Uterus (tissue), 4 donors: ENCODE measurements around the gene BTBD16. TPM values are rescaled to one million over a fixed set of nuclear protein-coding genes. Genes with fewer than 3 reads are reported as not detected.

Experiments used
- DNase-seq, 2 donors: peaks; one replicate each; pipeline ENCODE4 v3.0.0-alpha.2; 2019 to 2020
- H3K27ac ChIP-seq, 2 donors: fragments of 200-600 bp; sonication (generic); 1 replicate in 1 of 2; 2 replicates in 1 of 2; pipeline ENCODE4 v1.5.1; 2016 to 2018
- H3K27me3 ChIP-seq, 2 donors: fragments of 200-600 bp; sonication (generic); one replicate each; pipeline ENCODE4 v1.5.1; 2018 to 2019; ENCODE audit warnings: control low read depth in 1 of 2
- H3K36me3 ChIP-seq, 2 donors: fragments of 200-600 bp; sonication (generic); one replicate each; pipeline ENCODE4 v1.5.1; 2019; ENCODE audit warnings: control low read depth in 1 of 2
- H3K4me1 ChIP-seq, 2 donors: fragments of 200-600 bp; sonication (generic); one replicate each; pipeline ENCODE4 v1.5.1; 2018 to 2019; ENCODE audit warnings: control low read depth in 1 of 2
- H3K4me3 ChIP-seq, 2 donors: fragments of 200-600 bp; sonication (generic); 1 replicate in 1 of 2; 2 replicates in 1 of 2; pipeline ENCODE4 v1.5.1; 2018 to 2019; ENCODE audit warnings: mild to moderate bottlenecking in 1 of 2
- H3K9me3 ChIP-seq, 2 donors: fragments of 200-600 bp; sonication (generic); one replicate each; pipeline ENCODE4 v1.5.1; 2019; ENCODE audit warnings: control low read depth in 1 of 2
- POLR2A ChIP-seq, 2 donors: fragments of 450-650 bp; IDR thresholded peaks; one replicate each; pipeline ENCODE4 v1.6.1; 2016; ENCODE audit warnings: antibody characterized with exemption in 2 of 2, mild to moderate bottlenecking in 1 of 2, moderate library complexity in 1 of 2
- intact Hi-C: fragments of 100-400 bp; cut with DNase I; formaldehyde crosslinking; loops from one replicate; pipeline ENCODE4 v1.15.1; 2023; ENCODE audit warnings: low total_unique reads
- total RNA-seq, 4 donors: library from RNA; depleted of rRNA in 3 of 4; stranded (reverse); fragments of >200 nt in 3 of 4; gene quantifications; one replicate each; pipeline versions ENCODE4 v1.1.0 to v1.2.4, GENCODE V29; 2014 to 2023
- TF ChIP-seq, protein P1 (sequence below), 4 experiments: fragments of 200-600 bp in 2 of 4; fragments of 450-650 bp in 2 of 4; sonication (generic) in 2 of 4; IDR thresholded peaks; one replicate each; pipeline ENCODE4 v1.5.1; 2016 to 2019; ENCODE audit warnings: antibody characterized with exemption in 4 of 4, mild to moderate bottlenecking in 2 of 4, moderate library complexity in 1 of 4
- donor health status: DM: yes; HTN: yes; CAD: no.

Gene BTBD16
- total RNA-seq, 4 donors from 2014 or later = 0.14 to 0.46 TPM; not detected in 2

DNA sequence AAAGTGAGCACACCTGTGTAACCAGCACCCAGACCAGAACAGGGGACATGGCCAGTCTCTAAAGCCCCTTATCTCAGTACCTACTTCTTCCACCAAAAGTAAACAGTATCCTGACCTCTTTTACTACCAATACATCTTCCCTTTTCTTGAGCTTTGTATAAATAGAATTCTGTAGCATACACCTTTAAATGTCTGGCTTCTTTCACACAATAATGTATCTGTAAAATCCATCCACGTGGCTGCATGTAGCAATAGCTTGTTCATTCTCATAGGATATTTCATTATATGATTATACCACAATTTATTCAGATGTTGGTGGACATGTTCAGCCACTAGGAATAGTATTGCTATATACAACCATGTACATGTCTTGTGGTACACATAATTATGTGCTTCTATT is 40.6 kb downstream of the BTBD16 start:
- H3K27me3 ChIP-seq = no peaks in the 10 kb centered on the region
- intact Hi-C loops = no loop called here
- H3K4me3 ChIP-seq = no peak overlapping the region
- peaks cover 0 to 6% of the 10 kb centered on the region in 2 donors for H3K4me1 ChIP-seq
- TF ChIP-seq POLR2A (IDR thresholded peaks at IDR 0.05) = no peak
- TF ChIP-seq, protein P1, sequence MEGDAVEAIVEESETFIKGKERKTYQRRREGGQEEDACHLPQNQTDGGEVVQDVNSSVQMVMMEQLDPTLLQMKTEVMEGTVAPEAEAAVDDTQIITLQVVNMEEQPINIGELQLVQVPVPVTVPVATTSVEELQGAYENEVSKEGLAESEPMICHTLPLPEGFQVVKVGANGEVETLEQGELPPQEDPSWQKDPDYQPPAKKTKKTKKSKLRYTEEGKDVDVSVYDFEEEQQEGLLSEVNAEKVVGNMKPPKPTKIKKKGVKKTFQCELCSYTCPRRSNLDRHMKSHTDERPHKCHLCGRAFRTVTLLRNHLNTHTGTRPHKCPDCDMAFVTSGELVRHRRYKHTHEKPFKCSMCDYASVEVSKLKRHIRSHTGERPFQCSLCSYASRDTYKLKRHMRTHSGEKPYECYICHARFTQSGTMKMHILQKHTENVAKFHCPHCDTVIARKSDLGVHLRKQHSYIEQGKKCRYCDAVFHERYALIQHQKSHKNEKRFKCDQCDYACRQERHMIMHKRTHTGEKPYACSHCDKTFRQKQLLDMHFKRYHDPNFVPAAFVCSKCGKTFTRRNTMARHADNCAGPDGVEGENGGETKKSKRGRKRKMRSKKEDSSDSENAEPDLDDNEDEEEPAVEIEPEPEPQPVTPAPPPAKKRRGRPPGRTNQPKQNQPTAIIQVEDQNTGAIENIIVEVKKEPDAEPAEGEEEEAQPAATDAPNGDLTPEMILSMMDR (IDR thresholded peaks at IDR 0.05) = no peak
- no peaks in the 10 kb centered on the region for H3K9me3 ChIP-seq
- no peak for DNase-seq
- H3K36me3 ChIP-seq = no peaks in the 10 kb centered on the region
- H3K27ac ChIP-seq = peak overlapping the region in 1 of 2 donors; percentile 9

DNA sequence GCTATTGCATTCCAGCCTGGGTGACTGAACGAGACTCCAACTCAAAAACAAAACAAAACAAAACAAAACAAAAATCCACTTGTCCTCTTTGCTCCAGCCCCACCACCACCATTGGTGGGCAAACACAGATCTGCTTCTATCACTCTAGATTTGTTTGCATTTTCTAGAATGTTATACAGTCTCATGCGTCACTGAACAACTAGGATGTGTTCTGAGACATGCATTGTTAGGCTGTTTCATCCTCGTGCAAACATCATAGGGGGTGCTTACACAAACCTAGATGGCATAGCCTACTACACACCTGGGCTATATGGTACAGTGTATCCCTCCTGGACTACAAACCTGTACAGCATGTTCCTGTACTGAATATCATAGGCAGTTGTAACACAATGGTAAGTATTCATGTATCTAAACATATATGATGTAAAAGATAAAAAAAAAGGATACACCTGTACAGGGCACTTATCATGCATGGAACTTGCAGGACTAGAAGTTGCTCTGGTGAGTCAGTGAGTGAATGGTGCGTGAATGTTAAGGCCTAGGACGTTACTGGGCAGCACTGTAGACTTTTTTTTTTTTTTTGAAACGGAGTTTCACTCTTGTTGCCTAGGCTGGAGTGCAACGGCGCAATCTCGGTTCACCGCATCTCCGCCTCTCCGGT is 45.3 kb downstream of the BTBD16 start:
- Histone ChIP-seq H3K27me3 (no peaks in the 10 kb centered on the region), H3K27ac (no peak overlapping the region), H3K9me3 (peaks cover 0 to 8% of the 10 kb centered on the region in 2 donors), H3K4me3 (no peak overlapping the region), H3K36me3 (no peaks in the 10 kb centered on the region), H3K4me1 (no peaks in the 10 kb centered on the region)
- DNase-seq = no peak
- TF ChIP-seq, protein P1 (IDR thresholded peaks at IDR 0.05) = no peak
- TF ChIP-seq POLR2A (IDR thresholded peaks at IDR 0.05) = no peak
- intact Hi-C loops = no loop called here

DNA sequence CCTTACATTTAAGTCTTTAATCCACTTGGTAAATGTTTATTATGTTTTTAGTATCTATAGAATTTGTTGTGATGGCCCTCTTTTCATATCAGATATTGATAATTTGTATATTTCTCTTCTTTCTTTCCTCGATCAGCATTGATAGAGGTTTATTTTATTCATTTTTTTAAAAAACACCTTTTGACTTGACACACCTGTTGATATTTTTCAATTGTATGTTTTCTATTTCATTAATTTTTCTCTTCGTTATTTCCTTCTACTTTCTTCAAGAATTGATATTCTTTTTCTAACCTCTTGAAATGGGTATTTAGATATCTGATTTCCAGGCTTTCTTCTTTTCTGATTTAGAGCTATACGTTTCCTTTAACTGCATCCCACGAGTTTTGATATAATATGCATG is 50.9 kb downstream of the BTBD16 start:
- peaks cover 0 to 8% of the 10 kb centered on the region in 2 donors for H3K9me3 ChIP-seq
- DNase-seq = no peak
- intact Hi-C loops = no loop called here
- TF ChIP-seq, protein P1 (IDR thresholded peaks at IDR 0.05) = no peak
- TF ChIP-seq POLR2A (IDR thresholded peaks at IDR 0.05) = no peak
- H3K4me1 ChIP-seq = no peaks in the 10 kb centered on the region
- no peak overlapping the region for H3K4me3 ChIP-seq
- no peaks in the 10 kb centered on the region for H3K27me3 ChIP-seq
- H3K27ac ChIP-seq = no peak overlapping the region
- no peaks in the 10 kb centered on the region for H3K36me3 ChIP-seq

DNA sequence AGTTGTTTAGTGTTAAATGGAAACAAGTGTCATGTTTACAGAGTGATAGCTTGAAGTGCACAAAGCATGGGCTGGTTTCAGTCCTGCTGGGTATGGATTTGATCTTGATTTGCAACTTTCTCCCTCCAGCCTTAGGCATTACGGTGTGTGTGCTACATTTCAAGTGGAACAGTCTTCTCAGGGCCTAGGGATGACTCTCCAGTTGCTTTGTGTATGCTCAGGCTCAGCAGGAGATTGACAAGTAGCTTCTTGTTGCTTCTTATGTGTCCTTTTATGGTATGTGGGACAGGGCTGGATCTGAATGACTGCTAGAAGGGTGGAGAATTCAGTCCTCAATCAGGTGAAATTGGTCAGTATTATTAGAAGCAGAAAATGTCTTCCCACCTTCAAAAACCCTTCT is 52.1 kb downstream of the BTBD16 start:
- TF ChIP-seq, protein P1 (IDR thresholded peaks at IDR 0.05) = no peak
- TF ChIP-seq POLR2A (IDR thresholded peaks at IDR 0.05) = no peak
- Histone ChIP-seq H3K4me1 (no peaks in the 10 kb centered on the region), H3K9me3 (peaks cover 0 to 8% of the 10 kb centered on the region in 2 donors), H3K27me3 (no peaks in the 10 kb centered on the region), H3K36me3 (no peaks in the 10 kb centered on the region), H3K27ac (no peak overlapping the region), H3K4me3 (no peak overlapping the region)
- intact Hi-C loops = no loop called here
- no peak for DNase-seq

DNA sequence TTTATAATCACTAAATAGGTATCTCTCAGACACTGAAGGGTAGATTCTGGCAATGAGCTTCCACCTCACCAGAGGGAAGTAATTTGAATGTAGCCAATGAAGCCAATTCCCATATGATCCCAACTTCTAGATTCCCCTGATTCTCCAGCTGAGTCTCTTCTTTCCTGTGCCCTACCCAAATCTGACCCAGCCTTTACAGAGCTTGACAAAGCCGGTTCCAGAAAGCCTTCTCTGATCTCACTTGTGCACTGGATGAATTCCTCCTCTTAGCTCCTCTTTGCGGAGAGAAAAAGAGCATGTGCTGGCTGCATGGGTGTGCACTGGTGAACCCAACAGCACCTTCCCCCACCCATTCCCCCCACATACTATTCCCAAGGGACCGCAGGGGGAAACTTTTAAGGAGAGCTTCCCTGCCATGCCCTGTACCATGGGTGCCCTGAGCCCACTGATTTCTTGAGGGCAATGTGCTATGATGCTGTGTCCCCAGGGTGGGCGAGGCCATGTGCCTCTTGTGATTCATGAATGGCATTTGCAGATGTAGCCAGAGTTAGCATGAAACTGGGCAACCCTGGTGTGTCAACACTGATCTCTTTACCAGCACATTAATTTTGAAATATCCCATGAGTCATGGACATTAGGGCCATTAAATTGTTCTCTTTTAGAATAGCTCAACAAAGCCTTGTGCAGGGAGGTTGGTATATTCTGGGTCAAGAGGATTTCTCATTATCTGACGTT is 53.0 kb downstream of the BTBD16 start:
- no peaks in the 10 kb centered on the region for H3K27me3 ChIP-seq
- no peak overlapping the region for H3K4me3 ChIP-seq
- no peaks in the 10 kb centered on the region for H3K4me1 ChIP-seq
- no peak for DNase-seq
- intact Hi-C loops = no loop called here
- peaks cover 0 to 8% of the 10 kb centered on the region in 2 donors for H3K9me3 ChIP-seq
- no peaks in the 10 kb centered on the region for H3K36me3 ChIP-seq
- no peak overlapping the region for H3K27ac ChIP-seq
- TF ChIP-seq POLR2A (IDR thresholded peaks at IDR 0.05) = no peak
- TF ChIP-seq, protein P1 (IDR thresholded peaks at IDR 0.05) = no peak
